AG10803 (cell line): Measurements from ENCODE around the gene ZDHHC19.

Source experiments
- DNase-seq: peaks from one replicate; pipeline ENCODE4 v3.0.0; 2010; ENCODE audit warnings: low read depth
- H3K4me3 ChIP-seq: 2 replicates; pipeline ENCODE4 v1.5.1; 2011; ENCODE audit warnings: mild to moderate bottlenecking, low read length, control low read depth
- CTCF ChIP-seq: conservative IDR thresholded peaks from 2 replicates; pipeline ENCODE4 v1.5.1; 2011; ENCODE audit warnings: mild to moderate bottlenecking, low read length, control low read depth, inconsistent platforms

Gene ZDHHC19

GRCh38 chr3:196163666-196164493 lies 47.3 kb downstream of the ZDHHC19 start:
- DNase-seq, result no peak
- no peak overlapping the region for H3K4me3 ChIP-seq
- TF ChIP-seq CTCF, result no peak

GRCh38 chr3:196163212-196163611 lies 48.0 kb downstream of the ZDHHC19 start:
- no peak for TF ChIP-seq CTCF
- DNase-seq, result no peak
- H3K4me3 ChIP-seq, result no peak overlapping the region

- no peak overlapping the region for H3K4me3 ChIP-seq
- no peak for DNase-seq
- no peak for TF ChIP-seq CTCF
These were observed 48.5 kb downstream of the ZDHHC19 start for GRCh38 chr3:196162679-196163078.

GRCh38 chr3:196159952-196160804 lies 51.0 kb downstream of the ZDHHC19 start:
- H3K4me3 ChIP-seq, result no peak overlapping the region
- TF ChIP-seq CTCF, result no peak
- peak; percentile 54 for DNase-seq

- no peak overlapping the region for H3K4me3 ChIP-seq
- no peak for DNase-seq
- no peak for TF ChIP-seq CTCF
These were observed 51.7 kb downstream of the ZDHHC19 start for GRCh38 chr3:196159526-196159925.

- no peak for DNase-seq
- no peak for TF ChIP-seq CTCF
- H3K4me3 ChIP-seq, result no peak overlapping the region
These were observed 55.0 kb downstream of the ZDHHC19 start for GRCh38 chr3:196156160-196156559.

GRCh38 chr3:196150481-196150880 lies 60.7 kb downstream of the ZDHHC19 start:
- no peak overlapping the region for H3K4me3 ChIP-seq
- no peak for DNase-seq
- no peak for TF ChIP-seq CTCF
